GM18907 (cell line): ENCODE results near the gene NRG3.

ENCODE experiments used
- ATAC-seq: cut with Tn5 transposase; IDR thresholded peaks from one replicate; pipeline ENCODE4 v1.9.1; 2021; ENCODE audit warnings: mild to moderate bottlenecking, moderate library complexity; ENCODE audit not compliant: unreplicated experiment

Gene NRG3

GRCh38 chr10:81874875-81875466 is at the start of gene NRG3:
TSS of gene NRG3 (plus strand) at chr10:81875194.
- peak; percentile 34 for ATAC-seq

GRCh38 chr10:81828251-81828650 is 46.7 kb upstream of the NRG3 start:
- ATAC-seq: no peak

DNA sequence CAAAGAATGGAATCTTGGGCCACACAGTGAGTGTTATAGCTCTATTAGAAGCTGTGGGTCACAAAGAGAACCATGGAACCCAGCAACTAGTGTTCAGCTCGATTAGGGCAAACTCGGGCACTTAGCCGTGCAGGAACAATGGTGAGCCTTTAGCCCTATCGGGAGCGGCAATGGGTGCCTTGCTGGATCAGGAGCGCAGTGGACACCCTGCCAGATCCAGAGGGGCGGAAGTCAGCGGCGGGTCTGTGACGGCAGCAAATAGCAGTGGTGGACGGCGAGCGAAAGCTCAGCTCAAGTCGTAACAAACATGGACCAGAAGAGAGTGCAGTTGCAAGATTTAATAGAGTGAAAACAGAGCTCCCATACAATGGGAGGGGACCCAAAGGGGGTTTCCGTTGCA is 43.9 kb upstream of the NRG3 start:
- no peak for ATAC-seq

DNA sequence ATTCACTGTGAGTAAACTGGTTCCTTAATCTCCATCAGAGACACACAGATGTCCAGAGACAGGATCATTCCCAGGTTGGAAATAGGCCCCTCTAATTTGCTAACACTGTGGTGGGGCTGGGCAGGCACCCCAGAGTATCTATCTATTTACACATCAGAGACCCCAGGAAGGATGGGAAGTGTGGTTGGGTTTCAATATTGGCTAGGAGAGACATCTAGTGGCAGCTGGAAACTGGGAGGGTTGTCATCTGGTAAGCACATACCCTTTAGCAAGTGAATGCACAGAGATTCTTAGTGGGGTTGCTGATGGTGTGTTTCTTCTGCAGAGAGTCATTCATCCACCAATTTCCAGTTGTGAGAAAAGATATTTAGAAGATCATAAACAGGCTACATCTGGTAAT is 36.0 kb upstream of the NRG3 start:
- ATAC-seq: no peak

- no peak for ATAC-seq
Measured at GRCh38 chr10:81843042-81843441, 32.0 kb upstream of the NRG3 start.

GRCh38 chr10:81847675-81848074 is 27.3 kb upstream of the NRG3 start:
- ATAC-seq: no peak

- ATAC-seq: no peak
Measured at GRCh38 chr10:81848514-81848913, 26.5 kb upstream of the NRG3 start.

DNA sequence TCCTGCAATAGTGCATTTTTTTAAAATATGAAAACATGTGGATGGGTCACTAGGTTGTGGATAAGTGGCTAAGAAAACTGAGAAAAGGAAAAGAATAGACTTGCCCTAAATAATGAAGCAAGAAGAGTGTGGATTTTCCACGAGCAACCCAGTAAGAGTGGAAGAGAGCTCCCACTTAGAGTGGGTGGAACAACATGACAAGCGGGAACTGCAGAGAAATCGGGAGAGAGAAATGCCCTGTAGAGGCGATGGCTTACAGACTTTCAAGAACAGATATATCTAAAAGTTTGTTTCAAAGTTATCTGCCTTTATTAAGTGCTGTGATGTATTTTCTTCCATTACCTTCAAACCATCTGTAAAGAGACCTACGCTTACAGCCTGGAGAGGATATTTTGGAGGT is 26.1 kb upstream of the NRG3 start:
- ATAC-seq: no peak

- no peak for ATAC-seq
Measured at GRCh38 chr10:81862596-81862995, 12.4 kb upstream of the NRG3 start.

GRCh38 chr10:81863771-81864170 is 11.2 kb upstream of the NRG3 start:
- no peak for ATAC-seq

- no peak for ATAC-seq
Measured at GRCh38 chr10:81865581-81865980, 9.4 kb upstream of the NRG3 start.

DNA sequence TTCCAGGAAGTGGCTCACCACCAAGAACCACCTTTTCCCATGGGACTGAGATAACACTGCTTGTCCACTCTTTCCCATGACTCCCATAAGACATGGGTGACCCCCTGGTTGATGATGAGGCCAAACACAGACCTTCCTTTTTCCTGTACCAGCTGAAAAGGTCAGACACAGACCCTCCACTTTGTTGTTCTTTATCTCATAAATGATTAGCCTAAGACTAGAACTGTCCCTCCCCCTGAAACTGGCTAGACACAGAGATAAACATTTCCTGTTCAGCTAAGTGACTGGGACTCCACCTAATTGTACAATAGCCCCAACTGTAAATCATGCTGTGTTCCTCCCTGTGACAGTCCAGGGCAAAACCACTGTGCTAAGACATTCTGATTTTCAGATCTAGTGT is 8.2 kb upstream of the NRG3 start:
- peak; percentile 100 for ATAC-seq

- ATAC-seq: no peak
Measured at GRCh38 chr10:81870472-81870871, 4.5 kb upstream of the NRG3 start.

DNA sequence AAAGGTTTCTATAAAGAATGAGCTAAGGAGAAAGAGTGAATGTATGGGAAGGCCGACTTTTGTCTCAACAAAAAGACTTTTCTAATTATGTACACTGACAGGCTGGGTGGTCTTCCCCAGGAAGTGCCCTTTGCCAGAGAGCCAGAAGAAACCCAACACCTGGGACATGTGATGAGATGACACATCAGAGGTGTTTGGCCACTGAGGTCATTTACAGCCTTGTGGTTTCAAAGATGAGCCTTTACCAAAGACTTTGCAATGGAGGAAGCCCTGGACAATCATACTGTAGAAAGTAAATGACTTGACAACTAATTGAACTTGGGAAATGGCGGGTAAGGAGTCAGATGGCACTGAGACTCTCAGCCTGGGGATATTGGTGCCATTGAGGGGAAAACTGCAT is 3.4 kb upstream of the NRG3 start:
- ATAC-seq: no peak

DNA sequence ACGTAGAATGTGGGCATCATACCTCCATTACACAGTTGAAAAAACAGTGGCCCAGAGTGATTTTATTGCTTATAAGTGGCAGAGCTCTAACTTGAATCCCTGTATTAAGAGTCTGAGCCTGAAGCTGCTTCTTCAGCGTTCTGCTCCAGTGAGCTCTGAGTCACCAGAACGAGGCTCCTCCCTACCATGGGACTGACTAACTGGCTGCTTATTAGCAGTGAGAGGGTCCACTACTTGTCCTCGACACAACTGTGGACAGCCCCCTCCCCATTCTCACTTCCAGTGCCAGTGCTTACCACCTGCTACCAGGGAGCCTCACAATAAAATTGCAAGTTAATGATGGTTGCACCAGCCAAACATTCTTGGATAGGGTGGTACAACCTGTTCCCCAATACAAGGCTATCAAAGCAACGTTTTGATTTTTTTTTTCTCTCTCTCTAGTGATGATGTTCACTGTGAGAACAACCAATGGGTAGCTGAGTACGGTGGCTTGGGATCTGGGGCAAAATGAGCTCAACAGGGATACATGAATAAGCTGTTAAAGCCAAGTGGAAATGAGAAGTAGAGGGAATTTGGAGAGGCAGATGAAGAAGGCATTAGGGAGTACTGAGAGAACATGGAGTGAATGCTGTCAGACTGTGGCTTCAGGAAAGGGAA is 2.7 kb upstream of the NRG3 start:
- ATAC-seq: no peak

DNA sequence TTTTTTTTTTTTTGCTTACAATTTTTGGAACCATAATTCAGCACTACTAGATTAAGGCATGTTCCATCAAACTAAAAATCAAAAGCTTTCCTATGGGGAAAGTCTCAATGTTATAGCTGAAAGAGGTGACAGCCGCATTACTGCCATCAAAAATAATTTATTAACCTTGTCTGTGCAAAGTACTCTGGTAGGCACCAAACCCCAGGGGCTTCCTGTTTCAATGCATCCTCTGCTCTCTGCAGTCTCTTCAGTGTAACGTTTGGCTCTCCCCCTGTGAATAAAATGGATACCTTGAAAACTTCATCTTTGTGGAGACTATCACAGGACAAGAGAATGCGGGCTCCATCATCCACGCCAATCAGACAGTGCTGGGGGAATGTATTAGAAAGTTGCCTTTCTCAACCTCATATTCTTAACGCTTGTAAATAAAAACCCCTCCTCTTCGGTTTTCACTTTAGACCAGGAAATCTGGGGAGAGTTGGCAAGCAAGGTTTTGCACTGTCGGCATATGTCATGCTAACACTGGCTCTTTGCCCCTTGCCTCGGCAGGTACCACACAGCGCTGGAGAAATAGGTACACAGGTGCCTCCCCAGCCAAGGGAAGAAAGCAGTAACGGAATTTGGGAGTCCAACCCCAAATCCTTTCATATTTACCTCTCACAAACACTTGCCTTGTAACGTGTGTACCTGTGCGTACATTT is 1.6 kb upstream of the NRG3 start:
- peak; percentile 46 for ATAC-seq

DNA sequence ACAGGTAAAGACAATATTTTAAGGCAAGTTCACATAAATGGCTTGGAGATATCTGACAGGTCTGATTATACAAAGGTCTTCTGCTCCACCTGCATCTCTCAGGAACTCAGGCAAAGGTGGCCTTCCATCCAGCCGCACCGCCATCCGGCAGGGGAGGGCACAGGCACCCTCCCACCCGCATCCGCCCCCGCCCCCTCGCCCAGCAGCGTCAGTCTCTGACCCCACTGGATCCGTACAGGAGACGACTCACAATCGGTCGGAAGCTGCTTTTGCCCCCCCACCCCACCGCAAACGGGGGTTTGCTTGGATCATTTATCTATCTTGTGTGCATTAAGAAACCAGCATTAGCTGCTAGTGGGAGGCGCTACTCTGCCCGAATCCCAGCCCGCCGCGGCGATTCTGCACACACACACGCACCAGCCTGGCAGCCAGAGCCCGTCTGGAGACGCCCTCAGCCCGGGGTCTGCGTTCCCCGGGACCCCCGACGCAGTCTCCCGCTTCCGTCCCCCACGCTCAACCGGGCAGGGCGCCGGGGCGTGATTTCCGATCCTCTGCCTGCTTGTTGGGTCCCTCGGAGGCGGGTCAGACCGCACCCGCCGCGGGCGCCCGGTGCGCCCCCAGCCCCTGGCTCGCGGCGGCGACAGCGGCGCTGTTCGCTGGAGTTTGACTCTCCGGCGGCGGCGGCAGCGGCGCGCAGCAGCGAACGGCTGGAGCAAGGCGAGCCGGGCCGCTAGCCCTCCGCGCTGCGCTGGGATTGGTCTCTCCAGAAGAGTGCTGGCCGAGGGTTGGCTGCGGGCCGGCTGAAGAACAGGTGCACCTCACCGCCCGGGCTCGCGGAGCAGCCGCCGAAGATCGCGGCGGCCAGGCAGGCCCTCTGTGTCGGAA is 820 bp upstream of the NRG3 start:
- peak; percentile 42 for ATAC-seq

- ATAC-seq: no peak
Measured at GRCh38 chr10:81875467-81876252, 666 bp downstream of the NRG3 start.

- no peak for ATAC-seq
Measured at GRCh38 chr10:81876253-81877077, 1.5 kb downstream of the NRG3 start.

GRCh38 chr10:81877596-81877995 is 2.6 kb downstream of the NRG3 start:
- no peak for ATAC-seq
